ENCODE measurements around the gene CCDC182. TPM values are rescaled to one million over a fixed set of nuclear protein-coding genes. Genes with fewer than 3 reads are reported as not detected.

CCDC182 gene
- total and polyA plus RNA-seq, 2 of the 13 experiments (the other 11 are each of a cell fraction or from before 2014, with no cell fraction given), result not detected

GRCh38 chr17:57751348-57751971, 6.4 kb upstream of the CCDC182 start (continued):
- TF ChIP-seq ZNF354B (CRISPR knock-in tag; IDR thresholded peaks at IDR 0.05) (no peak), ARHGAP35 (CRISPR knock-in tag; IDR thresholded peaks at IDR 0.05; ENCODE audit: borderline replicate concordance) (no peak), PPARG (CRISPR knock-in tag; conservative IDR thresholded peaks at IDR 0.05) (peak; percentile 56), ARNT (IDR thresholded peaks at IDR 0.05) (no peak), ELF3 (CRISPR knock-in tag; IDR thresholded peaks at IDR 0.05) (peak; percentile 10; the same call in 1 of the 2 replicates), ZNF598 (CRISPR knock-in tag; IDR thresholded peaks at IDR 0.05; ENCODE audit: borderline replicate concordance) (0 out of 2 replicates have a peak, but pooled peaks have one; percentile 41), SOX6 (IDR thresholded peaks at IDR 0.05) (no peak), SOX6 (CRISPR knock-in tag; IDR thresholded peaks at IDR 0.05) (peak; percentile 44; the same call in 1 of the 2 replicates), ZSCAN31 (CRISPR knock-in tag; IDR thresholded peaks at IDR 0.05; ENCODE audit: low read depth) (no peak), DPF2 (CRISPR knock-in tag; IDR thresholded peaks at IDR 0.05; ENCODE audit: borderline replicate concordance, low read depth) (no peak), ZNF3 (CRISPR knock-in tag; IDR thresholded peaks at IDR 0.05) (no peak), HNF4A (CRISPR knock-in tag; IDR thresholded peaks at IDR 0.05) (peak; percentile 75; the same call in 1 of the 2 replicates), SAP130 (CRISPR knock-in tag; IDR thresholded peaks at IDR 0.05; ENCODE audit: low read depth) (0 out of 2 replicates have a peak, but pooled peaks have one; percentile 15), MYPOP (CRISPR knock-in tag; IDR thresholded peaks at IDR 0.05) (no peak), ZGPAT (CRISPR knock-in tag; IDR thresholded peaks at IDR 0.05) (peak; percentile 29; the same call in 1 of the 2 replicates), ZSCAN25 (CRISPR knock-in tag; IDR thresholded peaks at IDR 0.05) (peak; percentile 94), CEBPG (CRISPR knock-in tag; IDR thresholded peaks at IDR 0.05) (peak; percentile 88), CEBPB (IDR thresholded peaks at IDR 0.05; ENCODE audit: borderline replicate concordance, low read depth, low read length) (peak; percentile 86), ZNF264 (CRISPR knock-in tag; IDR thresholded peaks at IDR 0.05) (no peak), ZBTB38 (CRISPR knock-in tag; IDR thresholded peaks at IDR 0.05) (no peak), ZHX1 (CRISPR knock-in tag; IDR thresholded peaks at IDR 0.05; ENCODE audit: low read depth) (no peak), RBAK (CRISPR knock-in tag; IDR thresholded peaks at IDR 0.05) (no peak), MXD4 (CRISPR knock-in tag; IDR thresholded peaks at IDR 0.05) (0 out of 2 replicates have a peak, but pooled peaks have one; percentile 19), MIXL1 (CRISPR knock-in tag; IDR thresholded peaks at IDR 0.05) (peak; percentile 5; the same call in 1 of the 2 replicates), FOXP1 (IDR thresholded peaks at IDR 0.05) (no peak), FOXP1 (CRISPR knock-in tag; IDR thresholded peaks at IDR 0.05) (peak; percentile 17; the same call in 1 of the 2 replicates), ZNF33B (CRISPR knock-in tag; IDR thresholded peaks at IDR 0.05) (no peak), XRCC5 (optimal IDR thresholded peaks at IDR 0.05; ENCODE audit: low read length) (peak; percentile 22), ZFX (CRISPR knock-in tag; IDR thresholded peaks at IDR 0.05; ENCODE audit: low read depth) (peak; percentile 35; the same call in 1 of the 2 replicates)

Data from HepG2 (cell line).